Trophoblast cell (in vitro differentiated cells and primary cell): ENCODE measurements around the gene N4BP2.

Source experiments
- DNase-seq, 2 donors: peaks; one replicate each; pipeline ENCODE4 v3.0.0-alpha.2; 2016
- H2AFZ ChIP-seq: 2 replicates; pipeline ENCODE4 v1.6.1; 2013; ENCODE audit warnings: low read length, moderate library complexity, mild to moderate bottlenecking; ENCODE audit not compliant: insufficient read depth, poor library complexity
- H2AK5ac ChIP-seq: 2 replicates; pipeline ENCODE4 v1.6.1; 2013; ENCODE audit warnings: mild to moderate bottlenecking, low read length
- H2BK120ac ChIP-seq: 2 replicates; pipeline ENCODE4 v1.6.1; 2013; ENCODE audit warnings: low read length, mild to moderate bottlenecking, moderate library complexity; ENCODE audit not compliant: insufficient read depth, poor library complexity
- H2BK12ac ChIP-seq: 2 replicates; pipeline ENCODE4 v1.6.1; 2013; ENCODE audit warnings: mild to moderate bottlenecking, low read length, moderate library complexity
- H2BK5ac ChIP-seq: 2 replicates; pipeline ENCODE4 v1.6.1; 2013; ENCODE audit warnings: low read length, low read depth, moderate library complexity, mild to moderate bottlenecking; ENCODE audit not compliant: poor library complexity
- H3K14ac ChIP-seq: 2 replicates; pipeline ENCODE4 v1.6.1; 2013; ENCODE audit warnings: mild to moderate bottlenecking, low read length
- H3K18ac ChIP-seq: 2 replicates; pipeline ENCODE4 v1.6.1; 2013; ENCODE audit warnings: mild to moderate bottlenecking, low read length
- H3K23ac ChIP-seq: 2 replicates; pipeline ENCODE4 v1.6.1; 2013; ENCODE audit warnings: low read length
- H3K27ac ChIP-seq: 2 replicates; pipeline ENCODE4 v1.5.1; 2013; ENCODE audit warnings: low read depth, mild to moderate bottlenecking, inconsistent platforms, low read length, moderate library complexity
- H3K27me3 ChIP-seq: 2 replicates; pipeline ENCODE4 v1.6.1; 2013; ENCODE audit warnings: inconsistent platforms, mild to moderate bottlenecking, low read length, moderate library complexity; ENCODE audit not compliant: insufficient read depth
- H3K36me3 ChIP-seq, 2 experiments: 1 replicate in 1 of 2; 2 replicates in 1 of 2; pipeline ENCODE4 v1.6.1; 2013; ENCODE audit warnings: low read length in 2 of 2, mild to moderate bottlenecking in 2 of 2, moderate library complexity in 1 of 2; ENCODE audit not compliant: insufficient read depth in 2 of 2, control insufficient read depth in 1 of 2
- H3K4ac ChIP-seq: 2 replicates; pipeline ENCODE4 v1.6.1; 2013; ENCODE audit warnings: low read depth, mild to moderate bottlenecking, low read length, moderate library complexity
- H3K4me1 ChIP-seq, 2 experiments: 1 replicate in 1 of 2; 2 replicates in 1 of 2; pipeline ENCODE4 v1.6.1; 2013; ENCODE audit warnings: low read length in 2 of 2, mild to moderate bottlenecking in 2 of 2, moderate library complexity in 1 of 2; ENCODE audit not compliant: insufficient read depth in 2 of 2, control insufficient read depth in 1 of 2
- H3K4me2 ChIP-seq: 2 replicates; pipeline ENCODE4 v1.6.1; 2013; ENCODE audit warnings: inconsistent platforms, mild to moderate bottlenecking, low read length, moderate library complexity
- H3K4me3 ChIP-seq: 2 replicates; pipeline ENCODE4 v1.5.1; 2013; ENCODE audit warnings: mild to moderate bottlenecking, low read depth, low read length, inconsistent platforms
- H3K79me1 ChIP-seq: one replicate; pipeline ENCODE4 v1.6.1; 2013; ENCODE audit warnings: low read length
- H3K79me2 ChIP-seq: 2 replicates; pipeline ENCODE4 v1.6.1; 2013; ENCODE audit warnings: low read length, mild to moderate bottlenecking; ENCODE audit not compliant: control insufficient read depth, insufficient read depth, poor library complexity
- H3K9ac ChIP-seq: 2 replicates; pipeline ENCODE4 v1.6.1; 2013; ENCODE audit warnings: mild to moderate bottlenecking, low read length
- H3K9me3 ChIP-seq: 2 replicates; pipeline ENCODE4 v1.6.1; 2013; ENCODE audit warnings: low read depth, mild to moderate bottlenecking, control low read depth, inconsistent platforms, low read length; ENCODE audit not compliant: insufficient read depth
- H4K12ac ChIP-seq: 2 replicates; pipeline ENCODE4 v1.6.1; 2013; ENCODE audit warnings: low read depth, mild to moderate bottlenecking, low read length, moderate library complexity
- H4K8ac ChIP-seq: 2 replicates; pipeline ENCODE4 v1.6.1; 2013; ENCODE audit warnings: low read depth, mild to moderate bottlenecking, low read length, moderate library complexity
- H4K91ac ChIP-seq: one replicate; pipeline ENCODE4 v1.6.1; 2013; ENCODE audit warnings: low read depth, mild to moderate bottlenecking, low read length, moderate library complexity
- WGBS: extraction: QIAGEN DNeasy Blood & Tissue Kit; methylation state at CpG from one replicate; pipeline ENCODE4 v1.1.7; 2013; ENCODE audit warnings: missing lambda C conversion rate; ENCODE audit not compliant: insufficient read length, insufficient coverage; ENCODE audit errors: extremely low coverage; 5-methylcytosine and 5-hydroxymethylcytosine counted together

Gene N4BP2

GRCh38 chr4:40165916-40166315, 109.3 kb downstream of the N4BP2 start:
- Histone ChIP-seq H3K27ac (no peak overlapping the region), H4K8ac (no peak overlapping the region), H3K14ac (no peak overlapping the region), H4K91ac (no peak overlapping the region), H3K4me2 (no peak overlapping the region), H2BK12ac (no peak overlapping the region), H3K27me3 (no peaks in the 10 kb centered on the region), H3K23ac (no peak overlapping the region), H3K79me2 (no peaks in the 10 kb centered on the region), H2AFZ (no peak overlapping the region), H3K36me3 (peaks cover 2 to 6% of the 10 kb centered on the region in 2 experiments), H2BK5ac (no peak overlapping the region), H2BK120ac (no peak overlapping the region), H3K18ac (no peak overlapping the region), H2AK5ac (no peak overlapping the region), H3K4ac (no peak overlapping the region), H3K9me3 (no peaks in the 10 kb centered on the region), H4K12ac (no peak overlapping the region), H3K4me3 (no peak overlapping the region), H3K79me1 (no peaks in the 10 kb centered on the region), H3K9ac (no peak overlapping the region), H3K4me1 (no peaks in the 10 kb centered on the region)
- no peak for DNase-seq
- WGBS = no CpG with 5 or more reads among the region's 1 CpG

DNA sequence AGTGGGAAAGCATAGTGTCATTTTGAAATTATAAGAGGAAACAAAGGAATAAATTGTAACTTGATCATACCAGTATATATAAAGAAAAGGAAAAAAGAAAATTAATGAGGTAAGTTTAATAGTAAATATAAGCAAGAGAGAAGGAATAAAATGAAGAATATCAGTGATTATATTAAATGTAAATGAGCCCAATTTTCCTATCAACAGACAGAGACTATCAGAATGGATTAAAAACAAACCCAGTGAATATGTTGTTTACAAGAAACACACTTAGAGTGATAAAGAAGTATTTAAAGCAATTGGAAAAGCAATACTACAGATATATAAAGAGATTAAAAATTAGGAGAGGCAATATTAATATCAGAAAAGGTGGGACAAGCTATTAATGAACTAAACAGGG, 111.4 kb downstream of the N4BP2 start:
- Histone ChIP-seq H2BK120ac (no peak overlapping the region), H2BK5ac (no peak overlapping the region), H4K91ac (no peak overlapping the region), H4K12ac (no peak overlapping the region), H2AFZ (no peak overlapping the region), H3K27ac (no peak overlapping the region), H3K79me2 (no peaks in the 10 kb centered on the region), H3K36me3 (peaks cover 2% of the 10 kb centered on the region in 2 experiments), H3K14ac (no peak overlapping the region), H4K8ac (no peak overlapping the region), H3K27me3 (no peaks in the 10 kb centered on the region), H3K18ac (no peak overlapping the region), H2AK5ac (no peak overlapping the region), H2BK12ac (no peak overlapping the region), H3K9ac (no peak overlapping the region), H3K9me3 (no peaks in the 10 kb centered on the region), H3K79me1 (no peaks in the 10 kb centered on the region), H3K4me3 (no peak overlapping the region), H3K4me1 (no peaks in the 10 kb centered on the region), H3K4me2 (no peak overlapping the region), H3K4ac (no peak overlapping the region), H3K23ac (no peak overlapping the region)
- DNase-seq = no peak

- no peak overlapping the region for H4K91ac ChIP-seq
- no peak overlapping the region for H3K4me3 ChIP-seq
- no peak for DNase-seq
- no peak overlapping the region for H2BK12ac ChIP-seq
- no peak overlapping the region for H2BK120ac ChIP-seq
- H2AFZ ChIP-seq = no peak overlapping the region
- no peak overlapping the region for H4K8ac ChIP-seq
- no peaks in the 10 kb centered on the region for H3K27me3 ChIP-seq
- H3K27ac ChIP-seq = no peak overlapping the region
- H4K12ac ChIP-seq = no peak overlapping the region
- no peaks in the 10 kb centered on the region for H3K79me2 ChIP-seq
- no peak overlapping the region for H3K18ac ChIP-seq
- peaks cover 0 to 2% of the 10 kb centered on the region in 2 experiments for H3K36me3 ChIP-seq
- no peak overlapping the region for H2BK5ac ChIP-seq
- no peaks in the 10 kb centered on the region for H3K79me1 ChIP-seq
- no peak overlapping the region for H3K9ac ChIP-seq
- no peak overlapping the region for H3K4me2 ChIP-seq
- no peak overlapping the region for H3K14ac ChIP-seq
- no peak overlapping the region for H2AK5ac ChIP-seq
- H3K4ac ChIP-seq = no peak overlapping the region
- H3K9me3 ChIP-seq = no peaks in the 10 kb centered on the region
- no peaks in the 10 kb centered on the region for H3K4me1 ChIP-seq
- no peak overlapping the region for H3K23ac ChIP-seq
These were observed 113.9 kb downstream of the N4BP2 start for GRCh38 chr4:40170588-40170987.

DNA sequence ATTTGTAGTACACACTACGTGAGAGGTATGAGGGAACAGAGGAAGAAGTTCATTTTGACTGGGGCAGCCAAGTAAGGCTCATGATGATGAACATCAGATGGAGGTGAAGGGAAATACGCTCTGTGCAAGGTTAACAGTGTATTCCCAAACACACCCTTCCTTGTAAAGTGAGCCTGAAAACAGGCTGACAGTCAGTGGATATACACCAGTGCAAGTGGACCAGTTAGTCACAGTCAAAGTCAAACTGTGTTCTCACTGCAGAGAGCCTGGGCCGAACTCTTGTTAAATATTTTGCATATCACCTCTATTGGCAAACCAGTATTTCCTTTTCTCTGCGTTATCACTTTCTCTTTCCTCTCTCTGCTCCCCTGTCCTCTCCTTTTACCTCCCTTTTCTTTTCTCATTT, 116.8 kb downstream of the N4BP2 start:
- Histone ChIP-seq H3K4ac (no peak overlapping the region), H3K23ac (no peak overlapping the region), H3K4me2 (no peak overlapping the region), H2BK5ac (no peak overlapping the region), H2BK12ac (no peak overlapping the region), H3K9ac (no peak overlapping the region), H2AK5ac (no peak overlapping the region), H3K4me3 (no peak overlapping the region), H3K4me1 (no peaks in the 10 kb centered on the region), H2AFZ (no peak overlapping the region), H3K27ac (no peak overlapping the region), H3K79me1 (no peaks in the 10 kb centered on the region), H3K14ac (no peak overlapping the region), H3K27me3 (no peaks in the 10 kb centered on the region), H3K9me3 (no peaks in the 10 kb centered on the region), H4K8ac (no peak overlapping the region), H2BK120ac (no peak overlapping the region), H3K36me3 (peaks cover 0 to 2% of the 10 kb centered on the region in 2 experiments), H3K18ac (no peak overlapping the region), H4K12ac (no peak overlapping the region), H4K91ac (no peak overlapping the region), H3K79me2 (no peaks in the 10 kb centered on the region)
- WGBS = no CpG with 5 or more reads among the region's 4 CpGs
- no peak for DNase-seq

- no peak overlapping the region for H3K23ac ChIP-seq
- no peak overlapping the region for H3K9ac ChIP-seq
- H2BK5ac ChIP-seq = no peak overlapping the region
- H3K4ac ChIP-seq = no peak overlapping the region
- no peaks in the 10 kb centered on the region for H3K4me1 ChIP-seq
- H2BK120ac ChIP-seq = no peak overlapping the region
- no peak overlapping the region for H4K8ac ChIP-seq
- H3K14ac ChIP-seq = no peak overlapping the region
- H3K4me2 ChIP-seq = no peak overlapping the region
- H3K79me2 ChIP-seq = no peaks in the 10 kb centered on the region
- H3K79me1 ChIP-seq = no peaks in the 10 kb centered on the region
- no peak overlapping the region for H4K91ac ChIP-seq
- no peaks in the 10 kb centered on the region for H3K9me3 ChIP-seq
- peak overlapping the region; percentile 58 for H2AFZ ChIP-seq
- H2AK5ac ChIP-seq = no peak overlapping the region
- H2BK12ac ChIP-seq = peak overlapping the region; percentile 66
- no peak for DNase-seq
- no peak overlapping the region for H3K18ac ChIP-seq
- H3K27ac ChIP-seq = no peak overlapping the region
- no peaks in the 10 kb centered on the region for H3K36me3 ChIP-seq
- peak overlapping the region; percentile 72 for H4K12ac ChIP-seq
- no CpG with 5 or more reads among the region's 10 CpGs for WGBS
- no peaks in the 10 kb centered on the region for H3K27me3 ChIP-seq
- H3K4me3 ChIP-seq = no peak overlapping the region
These were observed 120.0 kb downstream of the N4BP2 start for GRCh38 chr4:40176602-40177001.
